ENCODE results near the gene ACTR1B.

- no peak for TF ChIP-seq POLR2AphosphoS5 (IDR thresholded peaks at IDR 0.05; ENCODE audit: low read depth, low read length)
- no peak for TF ChIP-seq POLR2A (IDR thresholded peaks at IDR 0.05; ENCODE audit: low read depth, low read length)
- no peak for TF ChIP-seq TAF1 (IDR thresholded peaks at IDR 0.05; ENCODE audit: low read depth, low read length)
Measured at GRCh38 chr2:97646977-97647376, 16.9 kb downstream of the ACTR1B start.

Measured in GM12891 (cell line).